Mesothelial cell of epicardium (in vitro differentiated cells): ENCODE results near the gene COX6B2. TPM values are rescaled to one million over a fixed set of nuclear protein-coding genes. Genes with fewer than 3 reads are reported as not detected.
A peak's percentile ranks its signal among the peaks of the same experiment; 100 is the strongest.

Experiments used
- DNase-seq, 2 experiments: peaks; one replicate each; pipeline ENCODE4 v3.0.0; 2021; ENCODE audit warnings: low spot score in 2 of 2; ENCODE audit not compliant: unreplicated experiment in 2 of 2
- H3K27ac Mint-ChIP-seq: 2 replicates; pipeline ENCODE4 v1.8.0; 2021; ENCODE audit warnings: mixed read lengths
- H3K27me3 Mint-ChIP-seq: 2 replicates; pipeline ENCODE4 v1.8.0; 2021; ENCODE audit warnings: low read depth, mixed read lengths
- H3K36me3 Mint-ChIP-seq: 2 replicates; pipeline ENCODE4 v1.8.0; 2021; ENCODE audit warnings: mixed read lengths
- H3K4me1 Mint-ChIP-seq: 2 replicates; pipeline ENCODE4 v1.8.0; 2021; ENCODE audit warnings: mixed read lengths
- H3K4me3 Mint-ChIP-seq: 2 replicates; pipeline ENCODE4 v1.8.0; 2021; ENCODE audit warnings: mild to moderate bottlenecking, moderate library complexity, mixed read lengths
- H3K9me3 Mint-ChIP-seq: 2 replicates; pipeline ENCODE4 v1.8.0; 2021; ENCODE audit warnings: mixed read lengths
- total RNA-seq: library from RNA; stranded (reverse); gene quantifications from 3 replicates; pipeline ENCODE4 v1.2.1, GENCODE V29; 2021
- TF ChIP-seq, protein P1 (sequence below): fragments of 200-600 bp; sonication (generic); IDR thresholded peaks from one replicate; pipeline ENCODE4 v1.5.0; 2021; ENCODE audit warnings: antibody characterized with exemption; ENCODE audit not compliant: unreplicated experiment

The COX6B2 gene
- total RNA-seq, 1 donor from 2014 or later = 11.5 TPM

DNA sequence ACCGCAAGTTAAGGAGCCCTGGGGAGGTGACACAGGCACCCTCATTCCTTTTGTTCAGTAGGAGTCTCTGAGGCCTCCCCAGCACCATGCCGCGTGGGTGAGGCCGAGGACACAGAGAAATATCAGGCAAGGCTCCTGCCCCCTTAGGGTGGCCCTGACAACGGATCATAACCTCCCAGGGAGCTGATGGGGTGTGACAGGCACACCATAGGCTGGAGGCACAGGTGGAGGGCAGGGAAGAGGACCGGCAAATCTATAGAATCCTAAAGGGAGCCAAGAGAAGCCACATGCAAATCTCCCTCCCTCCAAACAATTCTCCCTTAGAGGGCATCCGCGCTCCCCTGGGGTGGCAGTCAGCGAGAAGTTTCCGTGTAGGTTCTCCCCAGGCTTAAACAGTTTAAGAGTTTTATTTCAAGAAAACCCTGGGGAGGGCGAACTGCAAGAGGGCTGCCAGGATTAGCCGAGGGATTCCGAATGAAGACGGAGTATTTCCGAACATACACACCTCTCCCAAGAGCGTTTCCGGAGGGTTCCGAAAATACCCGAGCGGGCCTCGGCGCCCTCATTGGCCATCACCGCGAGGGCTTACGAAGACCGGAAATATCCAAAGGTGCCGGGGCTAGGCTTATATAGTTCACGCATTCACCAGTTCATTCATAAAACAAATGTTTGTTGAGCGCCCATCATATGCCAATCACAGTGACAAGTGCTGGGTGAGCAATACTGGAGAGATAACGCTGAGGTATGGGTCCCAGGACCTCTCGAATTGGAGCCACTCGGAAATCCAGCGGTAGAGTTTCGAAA, 30.6 kb upstream of the COX6B2 start:
- TF ChIP-seq, protein P1, sequence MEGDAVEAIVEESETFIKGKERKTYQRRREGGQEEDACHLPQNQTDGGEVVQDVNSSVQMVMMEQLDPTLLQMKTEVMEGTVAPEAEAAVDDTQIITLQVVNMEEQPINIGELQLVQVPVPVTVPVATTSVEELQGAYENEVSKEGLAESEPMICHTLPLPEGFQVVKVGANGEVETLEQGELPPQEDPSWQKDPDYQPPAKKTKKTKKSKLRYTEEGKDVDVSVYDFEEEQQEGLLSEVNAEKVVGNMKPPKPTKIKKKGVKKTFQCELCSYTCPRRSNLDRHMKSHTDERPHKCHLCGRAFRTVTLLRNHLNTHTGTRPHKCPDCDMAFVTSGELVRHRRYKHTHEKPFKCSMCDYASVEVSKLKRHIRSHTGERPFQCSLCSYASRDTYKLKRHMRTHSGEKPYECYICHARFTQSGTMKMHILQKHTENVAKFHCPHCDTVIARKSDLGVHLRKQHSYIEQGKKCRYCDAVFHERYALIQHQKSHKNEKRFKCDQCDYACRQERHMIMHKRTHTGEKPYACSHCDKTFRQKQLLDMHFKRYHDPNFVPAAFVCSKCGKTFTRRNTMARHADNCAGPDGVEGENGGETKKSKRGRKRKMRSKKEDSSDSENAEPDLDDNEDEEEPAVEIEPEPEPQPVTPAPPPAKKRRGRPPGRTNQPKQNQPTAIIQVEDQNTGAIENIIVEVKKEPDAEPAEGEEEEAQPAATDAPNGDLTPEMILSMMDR = no peak
- peak; percentile 88 to 96 for DNase-seq
- H3K27ac Mint-ChIP-seq = peak overlapping the region; percentile 97
- H3K27me3 Mint-ChIP-seq = no peaks in the 10 kb centered on the region
- peak overlapping the region; percentile 99 for H3K4me3 Mint-ChIP-seq
- peaks cover 51% of the 10 kb centered on the region for H3K4me1 Mint-ChIP-seq
- H3K9me3 Mint-ChIP-seq = no peaks in the 10 kb centered on the region
- H3K36me3 Mint-ChIP-seq = peaks cover 16% of the 10 kb centered on the region

- Mint-ChIP-seq H3K4me3 (peak within 1 kb of the TSS; percentile 99), H3K27ac (peak within 1 kb of the TSS; percentile 97), H3K36me3 (peaks cover 12% of the 10 kb centered on the region), H3K27me3 (no peaks in the 10 kb centered on the region), H3K4me1 (peaks cover 46% of the 10 kb centered on the region), H3K9me3 (no peaks in the 10 kb centered on the region)
- no peak for DNase-seq
- TF ChIP-seq, protein P1 = no peak
These were observed 29.8 kb upstream of the COX6B2 start, which contains the start of gene TMEM238 for GRCh38 chr19:55384131-55384919. TSS of gene TMEM238 (minus strand) at chr19:55384292. CDS start at chr19:55384259, 33 bp downstream.

DNA sequence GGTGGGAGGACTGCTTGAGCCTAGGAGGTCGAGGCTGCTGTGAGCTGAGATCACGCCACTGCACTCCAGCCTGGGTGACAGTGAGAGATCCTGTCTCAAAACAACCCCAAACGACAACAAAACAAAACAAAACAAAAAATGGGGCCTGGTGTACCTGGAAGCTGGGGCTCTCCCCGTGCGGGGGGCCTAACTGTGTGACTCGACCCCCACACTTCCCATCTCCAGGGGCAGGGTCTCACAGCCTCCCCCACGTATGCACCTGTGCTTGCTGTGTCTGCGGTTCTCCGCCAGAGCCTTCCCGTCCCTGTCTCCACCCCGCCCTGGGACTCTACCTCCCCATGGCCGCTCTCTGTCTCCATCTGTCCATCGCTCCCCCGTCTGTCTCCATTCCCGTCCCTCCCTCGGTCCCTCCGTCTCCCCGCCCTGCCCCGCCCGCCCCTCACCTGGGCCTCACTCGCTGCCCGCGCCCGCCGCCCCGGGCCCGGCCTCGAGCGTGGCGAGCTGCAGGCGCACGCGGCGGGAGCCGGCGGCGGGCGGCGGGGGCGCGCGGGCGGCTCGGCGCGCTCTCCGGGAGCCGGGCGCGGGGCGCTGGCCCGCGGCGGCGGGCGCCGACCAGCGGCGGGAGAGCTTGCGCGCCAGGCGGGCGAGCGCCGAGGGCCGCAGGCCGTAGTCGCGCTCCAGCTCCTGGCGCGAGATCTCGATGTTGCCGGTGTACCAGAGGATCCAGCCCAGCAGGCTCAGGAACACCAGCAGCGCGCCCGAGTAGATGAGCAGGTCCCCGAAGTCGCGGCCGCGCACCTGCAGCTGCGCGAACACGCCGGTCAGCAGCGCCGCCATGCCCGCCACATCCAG, 29.0 kb upstream of the COX6B2 start:
- peak in 1 of 2 experiments; percentile 70 for DNase-seq
- Mint-ChIP-seq H3K4me3 (peak overlapping the region; percentile 71), H3K9me3 (no peaks in the 10 kb centered on the region), H3K27ac (peak overlapping the region; percentile 79), H3K36me3 (peaks cover 10% of the 10 kb centered on the region), H3K4me1 (peaks cover 42% of the 10 kb centered on the region), H3K27me3 (peaks cover 3% of the 10 kb centered on the region)
- TF ChIP-seq, protein P1 = no peak

- Mint-ChIP-seq H3K4me3 (peak overlapping the region; percentile 71), H3K27ac (no peak overlapping the region), H3K36me3 (peaks cover 8% of the 10 kb centered on the region), H3K27me3 (peaks cover 10% of the 10 kb centered on the region), H3K9me3 (no peaks in the 10 kb centered on the region), H3K4me1 (peaks cover 36% of the 10 kb centered on the region)
- no peak for DNase-seq
- TF ChIP-seq, protein P1 = no peak
These were observed 28.1 kb upstream of the COX6B2 start for GRCh38 chr19:55382522-55383054.

GRCh38 chr19:55382013-55382412, 27.5 kb upstream of the COX6B2 start:
- Mint-ChIP-seq H3K9me3 (no peaks in the 10 kb centered on the region), H3K27ac (no peak overlapping the region), H3K36me3 (peaks cover 6% of the 10 kb centered on the region), H3K27me3 (peaks cover 13% of the 10 kb centered on the region), H3K4me1 (peaks cover 33% of the 10 kb centered on the region), H3K4me3 (peak overlapping the region; percentile 71)
- DNase-seq = no peak
- TF ChIP-seq, protein P1 = no peak
